PC-9 (cell line): ENCODE data around the gene NUDT6. TPM values are rescaled to one million over a fixed set of nuclear protein-coding genes. Genes with fewer than 3 reads are reported as not detected.

Experiments
- BruUV-seq: library from RNA; stranded (reverse); fragments of 400-500 nt; replicated peaks from 2 replicates; lab custom pipeline; 2021; lab: Mats Ljungman, UMichigan
- CTCF ChIA-PET: fragments of 300-600 bp; sonication (Branson Sonifier 250); formaldehyde crosslinking; loops from one replicate; lab custom pipeline; 2022; ENCODE audit warnings: antibody characterized with exemption; lab: Charles Lee
- POLR2A ChIA-PET: fragments of 300-600 bp; sonication (Branson Sonifier 250); formaldehyde crosslinking; loops from one replicate; lab custom pipeline; 2022; ENCODE audit warnings: antibody characterized with exemption; ENCODE audit not compliant: unreplicated experiment; lab: Charles Lee
- DNase-seq, 2 experiments: peaks; one replicate each; pipeline versions ENCODE4 v3.0.0 to v3.0.0-alpha.2; 2015 to 2022; ENCODE audit warnings: mixed read lengths in 1 of 2
- H2AFZ ChIP-seq: fragments of 200-600 bp; sonication (generic); 2 replicates; pipeline ENCODE4 v1.8.1; 2017; ENCODE audit warnings: antibody characterized with exemption
- H3F3A ChIP-seq: fragments of 200-600 bp; sonication (generic); 2 replicates; pipeline ENCODE4 v1.8.1; 2017; ENCODE audit warnings: antibody characterized with exemption, mild to moderate bottlenecking, low read depth; ENCODE audit not compliant: insufficient read depth
- H3K27ac ChIP-seq: fragments of 200-600 bp; sonication (generic); 2 replicates; pipeline ENCODE4 v1.6.1; 2016; ENCODE audit warnings: mixed run types
- H3K27me3 ChIP-seq: fragments of 200-600 bp; sonication (generic); 2 replicates; pipeline ENCODE4 v1.6.1; 2016; ENCODE audit warnings: low read depth, mixed run types; ENCODE audit not compliant: insufficient read depth
- H3K36me3 ChIP-seq: fragments of 200-600 bp; sonication (generic); 2 replicates; pipeline ENCODE4 v1.6.1; 2016; ENCODE audit warnings: low read depth, mixed run types
- H3K4me1 ChIP-seq: fragments of 200-600 bp; sonication (generic); replicated peaks from 2 replicates; pipeline ENCODE4 v1.6.1; 2016; ENCODE audit warnings: mixed run types; ENCODE audit not compliant: insufficient read depth
- H3K4me2 ChIP-seq: fragments of 200-600 bp; sonication (generic); 2 replicates; pipeline ENCODE4 v1.6.1; 2017; ENCODE audit warnings: mixed run types
- H3K4me3 ChIP-seq: fragments of 200-600 bp; sonication (generic); 2 replicates; pipeline ENCODE4 v1.6.1; 2016; ENCODE audit warnings: mixed run types
- H3K79me2 ChIP-seq: fragments of 200-600 bp; sonication (generic); 2 replicates; pipeline ENCODE4 v1.6.1; 2017; ENCODE audit warnings: low read depth, mixed run types
- H3K9me2 ChIP-seq: fragments of 200-600 bp; sonication (generic); 2 replicates; pipeline ENCODE4 v1.8.1; 2017; ENCODE audit warnings: mild to moderate bottlenecking; ENCODE audit not compliant: insufficient read depth
- H3K9me3 ChIP-seq: fragments of 200-600 bp; sonication (generic); 2 replicates; pipeline ENCODE4 v1.8.1; 2016; ENCODE audit warnings: low read depth; ENCODE audit not compliant: insufficient read depth
- H4K20me1 ChIP-seq: fragments of 200-600 bp; sonication (generic); 2 replicates; pipeline ENCODE4 v1.8.1; 2017; ENCODE audit not compliant: insufficient read depth
- CTCF ChIP-seq: fragments of 200-600 bp; sonication (generic); conservative IDR thresholded peaks from 2 replicates; pipeline ENCODE4 v1.6.1; 2017; ENCODE audit warnings: mixed run types, antibody characterized with exemption, mild to moderate bottlenecking, moderate library complexity
- EZH2 ChIP-seq: fragments of 200-600 bp; sonication (generic); IDR thresholded peaks from 2 replicates; pipeline ENCODE4 v1.8.0; 2017; ENCODE audit warnings: antibody characterized with exemption, low read depth
- intact Hi-C: fragments of 100-400 bp; cut with micrococcal nuclease; formaldehyde crosslinking; loops from one replicate; pipeline ENCODE4 v1.10.0; 2022; ENCODE audit not compliant: unreplicated experiment
- total RNA-seq: library from RNA; stranded (reverse); gene quantifications from 2 replicates; pipeline ENCODE4 v1.2.3, GENCODE V29; 2021

The NUDT6 gene
- total RNA-seq, 1 experiment from 2014 or later: 13.8 TPM

- H3K79me2 ChIP-seq: no peaks in the 10 kb centered on the region
- no peaks in the 10 kb centered on the region for H3K9me3 ChIP-seq
- H3K27ac ChIP-seq: no peak overlapping the region
- DNase-seq: no peak
- H3K27me3 ChIP-seq: no peaks in the 10 kb centered on the region
- intact Hi-C loops: no loop called here
- no peaks in the 10 kb centered on the region for H3F3A ChIP-seq
- no peaks in the 10 kb centered on the region for H3K36me3 ChIP-seq
- H3K4me3 ChIP-seq: no peak overlapping the region
- no peaks in the 10 kb centered on the region for H3K9me2 ChIP-seq
- no peak overlapping the region for H2AFZ ChIP-seq
- ChIA-PET CTCF (no interaction called here), POLR2A (no interaction called here)
- TF ChIP-seq EZH2 (no peak), CTCF (no peak)
- no peak overlapping the region for H3K4me2 ChIP-seq
- H4K20me1 ChIP-seq: no peaks in the 10 kb centered on the region
- no TSS peak for BruUV-seq
- no peaks in the 10 kb centered on the region for H3K4me1 ChIP-seq
Measured at GRCh38 chr4:122882857-122883735, 39.3 kb downstream of the NUDT6 start.

- ChIA-PET CTCF (no interaction called here), POLR2A (no interaction called here)
- Histone ChIP-seq H2AFZ (no peak overlapping the region), H3K4me1 (peaks cover 10% of the 10 kb centered on the region), H3K36me3 (no peaks in the 10 kb centered on the region), H3K9me3 (no peaks in the 10 kb centered on the region), H3K4me3 (no peak overlapping the region), H4K20me1 (no peaks in the 10 kb centered on the region), H3K27me3 (no peaks in the 10 kb centered on the region), H3K9me2 (no peaks in the 10 kb centered on the region), H3F3A (no peaks in the 10 kb centered on the region), H3K79me2 (no peaks in the 10 kb centered on the region), H3K27ac (no peak overlapping the region), H3K4me2 (no peak overlapping the region)
- intact Hi-C loops: no loop called here
- no TSS peak for BruUV-seq
- no peak for DNase-seq
- TF ChIP-seq CTCF: no peak
- TF ChIP-seq EZH2: no peak
Measured at GRCh38 chr4:122879001-122879400, 43.4 kb downstream of the NUDT6 start.

- CTCF ChIA-PET: no interaction called here
- BruUV-seq: no TSS peak
- Histone ChIP-seq H3K36me3 (no peaks in the 10 kb centered on the region), H4K20me1 (no peaks in the 10 kb centered on the region), H3K9me2 (no peaks in the 10 kb centered on the region), H3K79me2 (no peaks in the 10 kb centered on the region), H3K4me1 (peaks cover 16% of the 10 kb centered on the region), H3K4me2 (no peak overlapping the region), H2AFZ (peak overlapping the region; percentile 29; the same call in 1 of the 2 replicates), H3K4me3 (no peak overlapping the region), H3K9me3 (no peaks in the 10 kb centered on the region), H3K27me3 (no peaks in the 10 kb centered on the region), H3F3A (no peaks in the 10 kb centered on the region), H3K27ac (no peak overlapping the region)
- TF ChIP-seq EZH2 (no peak), CTCF (no peak)
- DNase-seq: no peak
- intact Hi-C loops: no loop called here
- POLR2A ChIA-PET: interaction anchor here (0.6 kb wide), 2 partner anchors 14 to 215 kb away, joined by 3 to 7 read pairs; no protein-coding TSS in a partner anchor
Measured at GRCh38 chr4:122876456-122876855, 45.9 kb downstream of the NUDT6 start.
